ENCODE data around the gene COX4I1. TPM values are rescaled to one million over a fixed set of nuclear protein-coding genes. Genes with fewer than 3 reads are reported as not detected.

Gene COX4I1
- total RNA-seq, 1 experiment from 2014 or later: 506 TPM

DNA sequence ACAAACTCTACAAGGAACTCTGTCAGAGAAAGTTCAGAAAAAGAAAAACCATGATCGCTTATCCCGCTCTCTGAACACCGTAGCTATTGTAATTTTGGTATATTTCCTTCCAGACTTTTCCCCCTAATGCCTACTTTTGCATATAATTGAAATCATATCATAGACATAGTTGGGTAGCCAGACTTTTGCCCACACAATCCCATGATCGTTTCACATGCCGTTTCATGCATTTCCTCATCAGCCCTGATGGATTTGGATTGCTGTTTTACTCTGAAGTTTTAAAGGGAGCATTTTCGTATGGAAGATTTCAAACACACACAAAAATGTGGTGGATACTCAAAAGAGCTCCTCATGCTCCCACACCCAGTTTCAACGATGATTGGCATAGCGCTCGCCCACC is 31.3 kb downstream of the COX4I1 start:
- H2AFZ ChIP-seq (ENCODE audit: low read length): no peak overlapping the region
- no CpG with 5 or more reads among the region's 9 CpGs for WGBS (ENCODE audit: extremely low coverage, insufficient read length, low lambda C conversion rate)
- peaks cover 11 to 19% of the 10 kb centered on the region in 2 experiments for H3K9me3 Mint-ChIP-seq

More for the DNA sequence above, 31.3 kb downstream of the COX4I1 start:
- Histone ChIP-seq H3K4ac (ENCODE audit: low read depth, low read length) (no peak overlapping the region), H4K20me1 (ENCODE audit: control insufficient read depth, insufficient read depth, insufficient read length) (no peaks in the 10 kb centered on the region), H3K79me1 (ENCODE audit: insufficient read depth, low read depth, low read length, poor library complexity, severe bottlenecking) (no peaks in the 10 kb centered on the region), H3K27me3 (ENCODE audit: insufficient read depth, low read length) (no peaks in the 10 kb centered on the region), H4K5ac (ENCODE audit: insufficient read length, low read depth, low read length) (no peak overlapping the region), H3K56ac (ENCODE audit: insufficient read length, low read depth, low read length) (no peak overlapping the region), H2BK20ac (ENCODE audit: low read depth, low read length, poor library complexity, severe bottlenecking) (no peak overlapping the region), H3K18ac (ENCODE audit: insufficient read length, low read depth, low read length) (no peak overlapping the region), H2BK15ac (ENCODE audit: low read depth, low read length) (no peak overlapping the region), H2AK5ac (ENCODE audit: insufficient read length, low read length) (no peak overlapping the region), H2BK5ac (ENCODE audit: insufficient read length, low read length) (no peak overlapping the region), H3K4me2 (ENCODE audit: insufficient read depth, insufficient read length, low read length) (no peak overlapping the region), H3K9ac (ENCODE audit: extremely low read depth, insufficient read length, low read length) (no peak overlapping the region), H3K79me2 (ENCODE audit: insufficient read depth, low read length) (no peaks in the 10 kb centered on the region), H3K23ac (ENCODE audit: insufficient read length, low read depth, low read length) (no peak overlapping the region), H4K91ac (ENCODE audit: insufficient read length, low read depth, low read length) (no peak overlapping the region), H3K9me3 (ENCODE audit: control insufficient read depth, low read depth, low read length) (no peaks in the 10 kb centered on the region), H3K27ac (ENCODE audit: insufficient read length, low read depth, low read length) (no peak overlapping the region), H4K8ac (replicated peaks; ENCODE audit: insufficient read length, low read depth, low read length) (no peak overlapping the region), H2BK120ac (ENCODE audit: low read depth, low read length, poor library complexity, severe bottlenecking) (no peak overlapping the region), H3K4me1 (ENCODE audit: insufficient read depth, low read length) (no peaks in the 10 kb centered on the region), H3K23me2 (ENCODE audit: insufficient read length, low read depth, low read length, poor library complexity, severe bottlenecking) (no peaks in the 10 kb centered on the region), H3T11ph (ENCODE audit: low read length) (no peak overlapping the region), H3K14ac (ENCODE audit: insufficient read depth, low read length) (no peak overlapping the region), H2BK12ac (ENCODE audit: insufficient read length, low read depth, low read length) (no peak overlapping the region)
- Mint-ChIP-seq H3K27ac (no peak overlapping the region), H3K4me1 (peaks cover 0 to 7% of the 10 kb centered on the region in 2 experiments; a peak in 2 of 4 replicates), H3K27me3 (ENCODE audit: low read depth) (peaks cover 27% of the 10 kb centered on the region), H3K4me3 (no peak overlapping the region), H3K36me3 (ENCODE audit: insufficient read depth in 1 of 3, low read depth in 3 of 3) (peaks cover 2 to 10% (median 2%) of the 10 kb centered on the region in 3 experiments; a peak in 4 of 7 replicates)
- TF ChIP-seq, protein P1, sequence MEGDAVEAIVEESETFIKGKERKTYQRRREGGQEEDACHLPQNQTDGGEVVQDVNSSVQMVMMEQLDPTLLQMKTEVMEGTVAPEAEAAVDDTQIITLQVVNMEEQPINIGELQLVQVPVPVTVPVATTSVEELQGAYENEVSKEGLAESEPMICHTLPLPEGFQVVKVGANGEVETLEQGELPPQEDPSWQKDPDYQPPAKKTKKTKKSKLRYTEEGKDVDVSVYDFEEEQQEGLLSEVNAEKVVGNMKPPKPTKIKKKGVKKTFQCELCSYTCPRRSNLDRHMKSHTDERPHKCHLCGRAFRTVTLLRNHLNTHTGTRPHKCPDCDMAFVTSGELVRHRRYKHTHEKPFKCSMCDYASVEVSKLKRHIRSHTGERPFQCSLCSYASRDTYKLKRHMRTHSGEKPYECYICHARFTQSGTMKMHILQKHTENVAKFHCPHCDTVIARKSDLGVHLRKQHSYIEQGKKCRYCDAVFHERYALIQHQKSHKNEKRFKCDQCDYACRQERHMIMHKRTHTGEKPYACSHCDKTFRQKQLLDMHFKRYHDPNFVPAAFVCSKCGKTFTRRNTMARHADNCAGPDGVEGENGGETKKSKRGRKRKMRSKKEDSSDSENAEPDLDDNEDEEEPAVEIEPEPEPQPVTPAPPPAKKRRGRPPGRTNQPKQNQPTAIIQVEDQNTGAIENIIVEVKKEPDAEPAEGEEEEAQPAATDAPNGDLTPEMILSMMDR (conservative IDR thresholded peaks at IDR 0.05): no peak
- DNase-seq: no peak

All from H9 (cell line).